DMS53 treated with DMSO at 0.1 percent for 48 hours (cell line): Measurements from ENCODE around the gene PRKG1.
"Not testable (repeated sequence)": the region's sequence is repeated elsewhere in the genome, so short reads cannot be mapped to it uniquely, and the experiment has no call there.

Experiments used
- DNase-seq: peaks from one replicate; lab custom pipeline; 2025; ENCODE audit not compliant: unreplicated experiment; lab: John Stamatoyannopoulos, UW

The PRKG1 gene

DNA sequence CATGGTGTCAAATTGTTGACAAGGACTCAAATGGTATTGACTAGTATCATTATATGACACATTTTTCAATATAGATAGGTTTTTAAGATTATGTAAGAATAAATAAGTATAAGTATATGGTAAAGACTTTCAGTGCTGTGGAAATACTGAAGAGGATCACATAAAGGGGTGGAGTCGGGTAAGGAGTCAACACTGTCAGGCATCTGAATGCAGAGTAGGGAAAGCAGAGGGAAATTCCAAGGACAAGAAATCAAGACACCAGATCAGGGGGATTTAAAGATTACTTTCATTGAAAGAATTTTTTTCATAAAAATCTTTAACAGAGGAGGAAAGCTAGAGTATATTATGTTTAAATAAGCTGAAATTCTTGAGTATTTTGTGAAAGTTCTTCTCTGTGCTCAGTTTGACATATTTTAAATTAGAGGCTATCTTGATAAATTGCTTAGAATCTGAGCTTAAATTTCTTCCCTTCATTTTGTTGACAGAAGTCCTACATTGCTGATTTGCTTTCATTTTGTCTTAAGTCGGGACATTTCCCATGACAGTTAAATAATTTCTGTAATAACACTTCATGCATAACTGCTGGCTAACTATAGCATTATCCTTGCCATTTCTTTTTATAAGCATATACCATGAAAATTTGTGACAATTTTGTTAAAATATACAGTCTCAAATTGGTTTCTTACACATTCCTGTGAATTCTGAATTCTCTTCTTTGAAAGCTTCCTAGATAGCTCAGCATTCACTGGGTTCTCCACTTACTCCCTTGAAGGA, 244.3 kb downstream of the PRKG1 start:
- no peak for DNase-seq

DNA sequence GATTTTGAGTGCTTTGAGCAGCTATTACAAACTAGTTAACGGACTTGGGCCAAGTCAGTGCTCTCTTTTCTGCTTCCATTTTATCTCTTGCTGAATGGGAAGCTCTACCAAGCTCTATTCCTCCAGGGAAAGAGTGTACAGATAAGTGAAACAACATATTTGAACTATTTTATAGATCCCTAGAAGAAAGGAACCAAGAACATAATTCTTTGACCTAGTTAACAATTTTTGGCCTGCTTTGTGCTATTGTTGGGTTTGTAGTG, 244.8 kb downstream of the PRKG1 start:
- no peak for DNase-seq

DNA sequence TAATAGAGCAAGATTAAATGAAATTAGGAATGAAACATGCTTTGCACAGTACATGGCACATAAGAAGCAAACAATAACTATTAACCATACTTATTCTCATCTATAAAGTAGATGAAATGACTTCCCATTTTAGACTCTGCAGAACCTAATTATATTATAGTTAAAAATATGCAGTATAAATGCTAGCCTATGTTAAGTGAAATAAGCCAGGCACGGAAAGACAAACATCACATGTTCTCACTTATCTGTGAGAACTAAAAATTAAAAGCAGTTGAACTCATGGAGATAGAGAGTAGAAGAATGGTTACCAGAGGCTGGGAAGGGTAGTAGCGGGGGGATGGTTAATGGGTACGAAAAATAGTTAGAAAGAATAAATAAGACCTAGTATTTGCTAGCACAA, 247.0 kb downstream of the PRKG1 start:
- DNase-seq = no peak

DNA sequence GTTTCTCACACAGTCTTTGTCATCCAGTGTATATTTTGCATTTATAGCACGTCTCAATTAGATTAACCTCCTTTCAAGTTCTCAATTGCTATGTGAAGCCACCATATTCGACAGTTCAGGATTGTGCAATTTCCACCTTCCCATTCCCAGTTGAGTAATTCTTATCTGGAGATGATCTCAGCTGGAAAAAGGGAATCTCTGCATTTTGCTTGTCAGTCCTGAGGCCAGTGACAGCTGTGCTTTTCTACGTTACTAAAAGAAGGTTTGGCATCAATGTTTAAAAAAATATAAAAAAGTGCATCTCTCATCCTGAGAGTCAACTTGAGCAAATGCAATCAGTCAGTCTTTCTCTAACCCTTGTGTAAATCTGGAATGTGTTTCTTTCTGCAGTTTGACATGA, 247.7 kb downstream of the PRKG1 start:
- DNase-seq = no peak

DNA sequence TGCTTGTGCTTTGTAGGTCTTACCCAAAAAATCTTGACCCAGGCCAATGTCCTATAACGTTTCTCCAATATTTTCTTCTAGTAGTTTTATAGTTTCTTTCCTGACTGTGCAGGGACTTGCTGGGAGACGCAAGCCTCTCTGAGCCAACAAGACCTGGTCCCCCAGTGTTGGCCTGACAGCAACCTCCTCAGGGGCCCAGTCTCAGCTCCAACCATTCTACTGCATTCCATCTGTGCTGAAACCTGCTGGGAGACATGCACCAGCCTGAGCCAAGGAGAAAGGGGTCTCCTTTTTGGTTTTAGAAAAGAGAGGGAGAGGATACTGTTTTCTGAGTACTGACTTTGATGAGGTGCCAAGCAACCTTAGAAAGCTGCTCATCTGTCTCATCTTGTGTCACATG, 251.4 kb downstream of the PRKG1 start:
- no peak for DNase-seq

DNA sequence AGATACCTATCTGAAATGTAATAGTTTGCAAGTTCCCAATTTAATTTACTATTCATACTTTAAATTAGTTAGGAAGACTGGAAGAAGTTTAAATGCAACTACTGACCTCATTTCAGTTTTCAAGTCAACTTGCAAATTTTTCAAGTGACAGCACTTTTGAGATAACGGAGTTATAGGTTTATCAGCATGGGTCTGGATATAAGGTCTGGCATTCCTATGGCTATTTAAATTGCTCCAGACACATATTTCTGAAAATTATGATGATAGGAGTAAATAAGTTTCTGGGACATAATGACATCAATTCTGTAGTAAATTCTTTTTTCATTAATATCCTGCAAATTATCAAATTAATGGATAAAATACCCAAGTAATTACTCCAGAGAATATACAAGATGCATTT, 251.9 kb downstream of the PRKG1 start:
- DNase-seq = no peak

DNA sequence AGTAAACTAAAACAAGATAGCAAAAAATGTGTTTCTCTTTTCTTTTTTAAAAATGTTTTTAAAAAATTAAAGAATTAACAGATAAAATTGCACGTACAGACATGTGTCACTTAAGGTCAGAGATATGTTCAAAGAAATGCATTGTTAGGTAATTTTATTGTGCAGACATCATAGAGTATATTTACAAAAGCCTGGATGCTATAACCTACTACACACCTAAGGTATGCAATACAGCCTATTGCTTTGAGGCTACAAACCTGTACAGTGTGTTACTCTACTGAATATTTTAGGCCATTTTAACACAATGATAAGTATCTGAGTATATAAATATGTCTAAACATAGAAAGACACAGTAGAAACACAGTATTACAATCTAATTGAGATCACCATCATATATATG, 253.1 kb downstream of the PRKG1 start:
- no peak for DNase-seq

DNA sequence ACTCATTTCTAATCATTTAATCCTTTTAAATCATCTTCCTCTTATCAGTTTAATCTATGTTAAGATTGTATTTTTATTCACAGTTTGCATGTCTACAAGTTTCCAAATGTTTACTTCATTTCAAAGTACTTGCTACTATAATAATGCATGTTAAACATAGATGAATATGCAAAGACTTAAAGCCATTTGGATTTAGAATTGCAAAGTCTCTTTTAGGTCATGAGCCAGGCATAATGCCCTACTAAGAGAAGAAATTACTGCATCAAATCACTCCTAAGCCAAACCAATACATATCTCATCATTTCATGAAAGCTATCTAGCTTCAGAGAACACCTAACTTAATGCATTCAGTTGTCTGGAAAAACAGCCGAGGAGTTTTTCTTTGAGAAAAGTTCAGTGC, 266.1 kb downstream of the PRKG1 start:
- DNase-seq = no peak

DNA sequence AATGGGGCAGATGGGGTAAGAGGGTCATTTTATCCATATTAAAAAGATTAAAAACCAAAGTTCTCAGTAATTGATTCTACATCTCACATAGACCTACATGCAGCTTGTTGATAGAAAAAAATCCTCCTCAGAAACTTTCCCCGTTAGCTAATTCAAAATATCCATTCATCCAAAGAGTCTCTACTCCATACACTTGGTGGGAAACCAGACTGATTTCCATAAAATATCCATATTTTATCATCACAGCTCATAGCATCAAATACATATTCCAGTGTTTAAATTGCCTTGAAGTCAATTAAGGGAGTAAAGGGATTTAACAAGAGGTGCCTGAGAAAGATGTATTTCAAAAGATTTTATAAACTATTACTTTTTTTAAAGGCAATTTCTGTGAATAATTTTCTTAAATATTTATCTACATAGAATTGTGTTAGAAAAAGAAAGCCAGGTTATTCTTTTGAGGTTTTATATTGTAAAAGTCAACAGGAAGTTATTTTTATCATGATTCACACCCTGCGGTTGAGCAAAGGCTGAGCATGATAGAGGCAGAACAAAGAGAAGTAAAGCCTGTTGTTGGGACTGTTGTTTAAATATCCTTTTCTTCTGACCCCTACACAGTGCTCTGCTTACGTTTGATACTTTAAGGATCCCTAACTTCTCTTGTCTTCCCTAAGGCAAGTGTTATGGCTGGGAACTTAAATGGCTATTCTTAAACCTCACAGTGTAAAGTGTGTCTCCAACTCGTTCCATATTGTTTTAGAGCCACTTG, 266.7 kb downstream of the PRKG1 start:
- DNase-seq = no peak

DNA sequence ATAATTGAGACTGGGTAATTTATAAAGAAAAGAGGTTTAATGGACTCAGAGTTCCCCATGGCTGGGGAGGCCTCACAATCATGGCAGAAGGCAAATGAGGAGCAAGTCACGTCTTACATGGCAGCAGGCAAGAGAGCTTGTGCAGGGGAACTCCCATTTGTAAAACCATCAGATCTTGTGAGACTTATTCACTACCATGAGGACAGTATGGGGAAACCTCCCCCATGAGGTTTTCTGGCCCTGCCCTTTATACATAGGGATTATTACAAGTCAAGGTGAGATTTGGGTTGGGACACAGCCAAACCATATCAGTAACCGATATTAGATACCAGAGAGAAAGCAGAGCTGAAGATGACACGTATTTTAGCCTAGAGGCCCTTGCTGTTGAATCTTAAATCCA, 267.5 kb downstream of the PRKG1 start:
- DNase-seq = not testable (repeated sequence)

DNA sequence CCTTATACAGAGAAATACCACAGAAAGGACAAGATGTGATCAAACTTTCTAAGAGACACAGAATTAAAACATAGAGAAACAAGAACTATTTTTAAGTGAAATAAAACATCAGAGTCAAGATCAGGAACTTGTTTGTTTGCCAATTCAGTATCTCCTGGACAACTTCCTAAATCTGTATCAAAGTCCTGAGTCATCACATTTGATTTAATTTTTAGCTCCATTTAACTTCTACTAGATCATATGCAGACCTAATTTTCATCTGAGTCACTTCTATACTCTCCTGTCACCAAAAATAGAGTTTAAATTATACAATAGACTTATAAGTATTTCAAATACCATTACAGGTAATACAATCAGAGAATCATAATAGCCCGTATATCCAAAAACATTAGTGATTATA, 268.1 kb downstream of the PRKG1 start:
- DNase-seq = no peak

DNA sequence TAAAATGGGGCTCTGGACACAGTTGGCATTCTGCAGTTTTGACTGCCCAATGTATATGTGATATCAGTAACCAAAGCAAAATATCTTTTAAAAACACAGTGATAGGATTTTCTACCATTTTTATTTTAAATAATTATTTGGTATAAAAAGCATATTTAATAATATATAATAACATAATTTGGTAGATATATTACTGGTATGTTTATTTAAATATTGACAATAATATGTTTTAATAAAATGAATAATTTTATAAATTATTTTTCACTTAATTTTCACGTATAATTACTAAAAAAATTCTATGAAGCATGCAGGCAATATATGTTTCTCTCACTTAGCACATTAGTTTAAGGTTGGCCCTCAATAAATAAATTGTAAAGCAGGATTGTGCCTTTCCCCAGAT, 269.1 kb downstream of the PRKG1 start:
- no peak for DNase-seq

DNA sequence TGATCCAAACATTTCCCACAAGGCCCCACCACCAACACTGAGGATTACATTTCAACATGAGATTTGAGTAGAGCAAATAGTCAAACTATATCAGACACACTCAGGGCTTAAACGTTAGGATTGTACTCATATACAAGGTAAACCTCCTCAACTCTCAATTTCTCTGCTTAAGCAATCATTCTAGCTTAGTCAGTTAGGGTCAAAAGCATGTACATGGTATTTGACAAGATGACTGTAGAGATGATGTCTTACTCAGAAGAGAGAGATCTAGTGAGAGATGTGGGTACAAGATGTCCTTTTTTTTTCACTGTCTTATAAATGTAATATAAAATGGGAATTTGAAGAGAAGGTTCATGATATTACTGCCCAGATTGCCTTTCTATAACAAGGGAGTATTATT, 270.1 kb downstream of the PRKG1 start:
- no peak for DNase-seq

DNA sequence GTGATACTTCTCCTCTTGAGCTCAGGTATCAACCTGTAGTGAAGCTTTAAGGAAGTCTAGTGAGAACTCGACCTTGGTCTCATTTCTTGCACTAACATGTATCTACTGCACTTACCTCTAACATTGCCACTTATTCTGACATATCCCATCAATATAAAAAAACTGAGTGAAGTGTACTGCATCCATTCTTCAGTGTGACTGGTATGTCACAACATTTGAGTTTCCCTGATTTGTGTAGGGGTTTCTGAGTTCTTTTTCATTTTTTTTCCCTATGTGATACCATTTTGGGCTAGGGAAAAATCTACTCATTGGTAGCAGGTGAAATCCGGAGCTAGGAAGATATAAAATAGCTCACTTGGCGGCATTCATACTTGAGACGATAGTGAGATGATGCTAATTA, 274.3 kb downstream of the PRKG1 start:
- DNase-seq = no peak

DNA sequence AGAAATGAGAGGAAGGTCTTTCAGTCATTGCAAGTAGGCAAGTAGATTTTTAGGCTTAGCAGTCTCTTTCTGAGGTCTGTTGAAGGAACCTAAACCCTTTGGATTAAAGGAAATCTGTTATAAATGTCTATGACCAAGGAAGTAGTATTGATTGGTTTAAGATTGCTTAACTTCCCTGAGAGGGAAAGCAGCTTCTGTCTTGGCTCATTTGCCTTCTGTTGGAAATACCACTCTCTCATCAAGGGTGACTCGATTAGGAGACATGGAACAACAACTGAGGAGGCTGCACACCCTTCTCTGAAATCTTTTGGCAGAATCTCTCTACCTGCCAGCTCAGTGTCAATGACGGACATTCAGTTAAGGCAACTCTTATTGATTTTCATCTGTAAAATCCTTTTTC, 282.9 kb downstream of the PRKG1 start:
- no peak for DNase-seq

DNA sequence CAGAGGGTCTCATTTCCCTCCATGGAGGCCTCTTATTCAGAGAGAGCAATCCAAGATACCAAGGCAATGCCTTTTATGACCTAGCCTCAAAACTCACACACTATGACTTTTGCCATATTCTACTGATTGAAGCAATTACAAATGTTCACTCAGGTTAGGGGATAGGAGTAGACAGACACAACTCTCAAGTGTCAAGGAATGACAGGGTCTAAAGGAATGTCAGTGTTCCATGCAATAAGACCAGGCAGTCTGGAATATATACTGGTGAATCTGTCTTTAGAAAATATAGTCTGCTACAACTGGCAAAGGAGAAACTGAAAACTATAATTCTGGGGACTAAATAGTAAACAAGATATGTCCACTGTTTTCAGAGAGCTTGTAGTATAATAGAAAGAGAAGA, 283.9 kb downstream of the PRKG1 start:
- DNase-seq = no peak

DNA sequence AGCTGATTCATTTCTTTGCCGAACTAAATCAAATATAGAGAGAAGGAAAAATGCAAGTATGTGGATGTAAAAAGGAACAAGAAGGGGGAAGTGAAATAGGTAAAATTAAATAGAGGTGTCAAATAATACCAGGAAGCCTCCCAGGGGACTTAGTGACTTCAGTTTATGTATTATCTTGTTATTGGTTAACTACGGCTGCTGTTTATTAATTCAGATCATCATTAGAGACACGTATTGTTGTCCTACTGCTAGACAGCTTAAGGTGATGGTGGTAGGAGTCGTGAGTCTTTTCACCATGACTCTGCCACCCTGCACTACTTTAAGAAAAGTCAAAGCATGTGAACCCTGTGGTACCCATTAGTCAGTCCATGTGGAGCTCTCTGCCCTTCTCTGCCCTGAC, 289.1 kb downstream of the PRKG1 start:
- DNase-seq = no peak

DNA sequence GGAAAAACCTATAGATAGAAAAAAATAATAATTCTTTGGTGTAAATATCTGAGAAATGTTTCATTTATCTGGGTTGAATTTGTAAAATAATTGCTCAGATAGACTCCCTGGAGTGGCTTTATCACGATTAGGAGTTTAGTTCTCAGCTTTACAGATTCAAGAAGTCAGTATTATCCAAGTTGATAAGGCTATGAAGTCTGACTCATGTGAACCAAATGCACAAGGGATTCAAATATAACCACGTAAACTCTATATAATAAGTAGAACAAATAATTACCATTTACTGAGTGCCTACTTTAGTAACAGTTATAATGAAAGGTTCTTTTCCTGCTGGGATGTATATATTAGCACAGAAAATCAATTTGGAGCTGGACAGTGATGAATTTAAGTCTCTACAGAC, 290.4 kb downstream of the PRKG1 start:
- no peak for DNase-seq

DNA sequence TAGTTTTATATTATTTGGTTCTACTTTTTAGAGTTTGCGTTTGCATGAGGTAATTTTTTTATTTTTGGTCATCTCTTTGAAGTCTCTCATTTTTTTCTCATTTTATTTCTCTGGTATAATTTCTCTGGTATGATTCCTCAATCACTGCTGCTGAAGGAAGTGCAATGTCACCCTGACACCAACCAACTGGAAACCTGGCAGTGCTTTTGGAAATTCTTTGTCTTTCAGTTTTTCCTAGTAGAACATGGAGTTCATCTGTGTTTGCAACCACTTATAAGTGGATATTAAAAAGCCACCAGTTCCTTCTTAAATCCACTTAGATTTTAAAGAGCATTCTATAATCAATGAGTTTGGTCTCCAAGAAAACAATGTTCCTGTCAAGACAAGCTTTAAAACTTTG, 291.8 kb downstream of the PRKG1 start:
- no peak for DNase-seq

DNA sequence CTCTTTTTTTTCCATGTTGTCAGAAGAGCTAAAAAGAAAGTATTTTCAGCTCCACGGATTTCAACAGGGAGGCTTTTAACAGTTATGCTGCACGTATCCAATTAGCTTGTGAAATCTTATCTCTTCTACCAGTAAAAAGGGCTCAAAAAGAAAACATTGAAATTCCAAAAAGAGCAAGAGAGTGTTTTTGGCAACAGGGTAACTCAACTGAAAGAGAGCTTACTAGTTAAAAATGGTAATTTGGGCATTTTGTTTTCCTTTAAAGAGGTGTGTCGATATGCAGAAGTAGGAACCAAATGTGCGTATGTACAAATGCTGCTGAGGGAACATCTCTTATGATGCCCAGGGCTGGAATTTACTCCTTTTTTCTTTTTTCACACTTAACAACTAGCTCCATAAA, 292.8 kb downstream of the PRKG1 start:
- DNase-seq = no peak

DNA sequence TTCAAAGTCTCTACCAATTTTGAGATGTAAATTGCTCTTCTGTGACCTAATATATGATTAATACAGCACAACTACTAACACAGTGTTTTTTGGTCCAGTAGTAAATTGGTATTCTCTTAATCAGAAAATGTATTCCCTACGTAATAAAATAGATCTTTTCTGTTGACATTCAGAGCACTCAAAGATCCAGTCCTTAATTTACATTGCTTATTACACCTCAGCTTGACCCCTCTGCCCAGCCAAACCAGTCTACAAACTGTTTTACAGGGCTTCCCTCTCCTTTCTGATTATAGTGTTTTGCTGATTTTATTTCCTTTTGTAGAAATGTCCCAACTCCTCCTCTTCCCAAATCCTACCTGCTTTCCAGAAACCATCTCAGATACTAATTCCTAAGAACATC, 293.4 kb downstream of the PRKG1 start:
- DNase-seq = no peak

DNA sequence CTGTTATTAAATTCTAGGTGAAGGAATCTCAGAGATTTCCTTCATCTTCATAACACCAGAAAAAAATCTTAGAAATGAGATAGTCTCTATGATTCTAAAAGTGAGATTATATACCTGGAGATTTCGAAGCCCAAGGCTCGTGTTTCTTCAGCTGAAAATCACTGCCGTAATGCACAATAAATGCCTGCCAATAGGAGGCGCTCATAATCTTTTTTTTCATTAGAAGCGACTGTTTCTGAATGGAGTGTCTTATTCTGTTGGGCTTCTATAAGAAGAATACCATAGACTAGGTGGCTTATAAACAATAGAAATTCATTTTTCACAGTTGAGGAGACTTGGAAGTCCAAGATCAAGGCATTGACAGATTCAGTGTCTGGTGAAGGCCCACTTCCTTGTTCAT, 294.7 kb downstream of the PRKG1 start:
- no peak for DNase-seq

DNA sequence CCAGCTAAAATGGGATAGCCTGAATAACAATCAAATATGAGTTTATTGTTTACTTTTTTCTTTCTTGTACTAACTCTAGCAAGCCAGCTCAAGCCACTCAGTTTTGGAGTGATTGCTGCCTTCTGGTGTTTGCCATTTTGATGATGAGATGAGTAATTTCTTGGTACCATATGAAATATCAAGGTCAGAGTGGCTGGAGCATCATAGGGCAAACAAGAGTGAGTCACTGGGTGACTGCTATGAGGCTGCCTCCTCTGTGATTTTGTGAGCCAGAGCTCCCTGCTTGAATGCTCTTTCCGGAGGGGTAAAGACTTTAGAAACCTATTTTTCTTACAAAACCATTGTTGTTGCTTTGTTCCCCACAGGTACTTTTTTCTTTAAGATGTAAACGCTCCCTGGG, 295.6 kb downstream of the PRKG1 start:
- DNase-seq = no peak
